ENCODE data around the gene AKR1D1.

Gene AKR1D1

DNA sequence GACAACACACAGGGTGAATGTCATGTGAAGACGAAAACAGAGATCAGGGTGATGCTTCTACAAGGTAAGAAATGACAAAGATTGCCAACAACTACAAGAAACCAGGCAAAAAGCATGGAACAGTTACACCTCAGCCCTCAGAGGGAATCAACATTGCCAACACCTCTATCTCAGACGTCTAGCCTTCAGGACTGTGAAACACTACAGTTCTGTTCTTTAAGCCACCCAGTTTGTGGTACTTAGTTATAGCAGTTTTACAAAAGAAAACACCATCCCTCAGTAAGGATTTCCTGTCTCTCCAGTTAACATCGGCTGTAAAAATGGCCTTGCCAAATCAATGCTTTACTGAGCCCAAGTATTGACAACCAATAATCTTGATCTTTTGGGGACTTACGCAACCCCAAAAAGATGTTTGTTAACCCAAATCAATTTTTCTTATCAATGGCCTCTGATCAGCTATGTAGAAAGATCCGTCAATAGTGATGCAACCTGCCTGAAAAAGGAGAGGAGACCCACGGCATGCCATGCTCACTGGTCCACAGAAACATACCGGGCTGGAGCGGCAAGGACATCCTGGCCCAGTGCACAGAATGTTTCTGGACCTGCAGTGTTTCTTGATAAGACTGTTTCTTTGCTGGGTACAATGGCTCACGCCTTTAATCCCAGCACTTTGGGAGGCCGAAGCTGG, 44.0 kb downstream of the AKR1D1 start:
- TF ChIP-seq, protein P1, sequence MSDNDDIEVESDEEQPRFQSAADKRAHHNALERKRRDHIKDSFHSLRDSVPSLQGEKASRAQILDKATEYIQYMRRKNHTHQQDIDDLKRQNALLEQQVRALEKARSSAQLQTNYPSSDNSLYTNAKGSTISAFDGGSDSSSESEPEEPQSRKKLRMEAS (IDR thresholded peaks at IDR 0.05; ENCODE audit: low read depth, low read length): no peak
- TF ChIP-seq POLR2A (IDR thresholded peaks at IDR 0.05; ENCODE audit: extremely low read depth, insufficient read length) (no peak), MYC (IDR thresholded peaks at IDR 0.05; ENCODE audit: low read depth, low read length) (no peak)
- TF ChIP-seq, protein P2, sequence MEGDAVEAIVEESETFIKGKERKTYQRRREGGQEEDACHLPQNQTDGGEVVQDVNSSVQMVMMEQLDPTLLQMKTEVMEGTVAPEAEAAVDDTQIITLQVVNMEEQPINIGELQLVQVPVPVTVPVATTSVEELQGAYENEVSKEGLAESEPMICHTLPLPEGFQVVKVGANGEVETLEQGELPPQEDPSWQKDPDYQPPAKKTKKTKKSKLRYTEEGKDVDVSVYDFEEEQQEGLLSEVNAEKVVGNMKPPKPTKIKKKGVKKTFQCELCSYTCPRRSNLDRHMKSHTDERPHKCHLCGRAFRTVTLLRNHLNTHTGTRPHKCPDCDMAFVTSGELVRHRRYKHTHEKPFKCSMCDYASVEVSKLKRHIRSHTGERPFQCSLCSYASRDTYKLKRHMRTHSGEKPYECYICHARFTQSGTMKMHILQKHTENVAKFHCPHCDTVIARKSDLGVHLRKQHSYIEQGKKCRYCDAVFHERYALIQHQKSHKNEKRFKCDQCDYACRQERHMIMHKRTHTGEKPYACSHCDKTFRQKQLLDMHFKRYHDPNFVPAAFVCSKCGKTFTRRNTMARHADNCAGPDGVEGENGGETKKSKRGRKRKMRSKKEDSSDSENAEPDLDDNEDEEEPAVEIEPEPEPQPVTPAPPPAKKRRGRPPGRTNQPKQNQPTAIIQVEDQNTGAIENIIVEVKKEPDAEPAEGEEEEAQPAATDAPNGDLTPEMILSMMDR (IDR thresholded peaks at IDR 0.05; ENCODE audit: low read depth, low read length): no peak
- DNase-seq (ENCODE audit: low read depth): no peak
- H3K4me3 ChIP-seq (ENCODE audit: low read depth, low read length): no peak overlapping the region

DNA sequence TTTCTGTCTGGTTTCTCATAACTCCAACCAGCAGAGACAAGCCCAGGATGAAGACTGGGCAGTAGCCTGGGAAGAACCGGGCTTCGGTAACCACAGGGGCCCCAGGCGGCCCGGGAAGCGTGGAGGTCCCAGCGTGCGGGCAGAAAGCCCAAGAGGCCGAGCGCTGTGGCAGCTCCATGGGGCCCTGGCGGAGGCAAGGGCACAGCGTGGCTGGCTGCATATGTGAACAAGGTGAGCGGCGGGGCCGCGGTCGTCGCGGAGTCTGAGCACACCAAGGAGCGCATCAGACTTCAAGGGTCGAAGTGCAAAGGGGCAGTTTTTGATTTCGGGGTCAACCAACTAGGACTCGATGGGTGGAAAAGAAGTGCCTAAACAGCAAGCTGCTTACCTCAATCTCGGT, 45.9 kb downstream of the AKR1D1 start:
- DNase-seq (ENCODE audit: low read depth): no peak
- TF ChIP-seq, protein P1 (IDR thresholded peaks at IDR 0.05; ENCODE audit: low read depth, low read length): no peak
- TF ChIP-seq POLR2A (IDR thresholded peaks at IDR 0.05; ENCODE audit: extremely low read depth, insufficient read length) (no peak), MYC (IDR thresholded peaks at IDR 0.05; ENCODE audit: low read depth, low read length) (no peak)
- TF ChIP-seq, protein P2 (IDR thresholded peaks at IDR 0.05; ENCODE audit: low read depth, low read length): no peak
- no peak overlapping the region for H3K4me3 ChIP-seq (ENCODE audit: low read depth, low read length)

DNA sequence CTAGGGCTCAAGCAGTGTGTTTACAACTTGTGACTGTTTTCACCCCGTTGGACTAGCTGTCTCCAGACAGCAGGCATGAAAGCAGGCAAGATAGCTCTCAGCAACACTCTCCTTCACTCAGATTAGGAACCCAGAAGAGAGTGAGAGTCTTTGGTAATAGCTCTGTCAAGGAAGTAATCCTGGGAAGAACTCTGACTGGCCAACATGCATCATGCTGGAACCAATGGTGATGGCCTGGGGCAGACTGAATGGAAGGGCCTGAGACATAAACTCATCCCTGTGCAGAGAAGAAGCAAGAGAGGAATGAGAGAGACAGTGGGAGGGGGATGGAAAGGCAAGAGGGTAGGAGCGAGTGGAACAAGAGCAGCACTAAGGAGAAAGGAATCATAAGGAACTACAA, 48.9 kb downstream of the AKR1D1 start:
- TF ChIP-seq, protein P2 (IDR thresholded peaks at IDR 0.05; ENCODE audit: low read depth, low read length): no peak
- no peak for TF ChIP-seq POLR2A (IDR thresholded peaks at IDR 0.05; ENCODE audit: extremely low read depth, insufficient read length)
- TF ChIP-seq, protein P1 (IDR thresholded peaks at IDR 0.05; ENCODE audit: low read depth, low read length): no peak
- TF ChIP-seq MYC (IDR thresholded peaks at IDR 0.05; ENCODE audit: low read depth, low read length): no peak
- DNase-seq (ENCODE audit: low read depth): no peak
- H3K4me3 ChIP-seq (ENCODE audit: low read depth, low read length): no peak overlapping the region

DNA sequence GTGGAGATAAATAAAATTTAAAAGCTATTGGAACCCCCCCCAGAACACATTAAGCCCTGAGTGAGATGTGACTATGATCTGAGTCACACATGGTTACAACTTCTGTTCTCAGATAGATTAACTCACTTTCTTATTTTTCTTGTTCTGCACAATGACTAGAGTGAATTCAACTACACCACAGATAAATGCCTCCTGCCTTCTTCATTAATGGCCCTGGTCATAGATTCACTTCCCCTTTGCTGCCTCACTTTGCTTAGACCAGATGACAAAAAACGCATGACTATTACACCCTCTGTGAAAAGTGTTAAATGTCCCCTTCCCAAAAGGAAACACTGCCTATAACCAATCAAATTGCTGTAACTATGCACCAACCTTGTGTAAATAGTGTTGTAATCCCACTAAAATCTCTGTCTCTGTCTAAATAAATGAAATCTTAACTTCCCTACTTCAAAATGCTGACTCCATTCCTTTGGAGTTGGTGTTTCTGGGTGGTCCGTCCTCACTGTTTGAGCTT, 49.4 kb downstream of the AKR1D1 start:
- peak; percentile 49 for DNase-seq (ENCODE audit: low read depth)
- TF ChIP-seq POLR2A (IDR thresholded peaks at IDR 0.05; ENCODE audit: extremely low read depth, insufficient read length): no peak
- TF ChIP-seq MYC (IDR thresholded peaks at IDR 0.05; ENCODE audit: low read depth, low read length): no peak
- TF ChIP-seq, protein P2 (IDR thresholded peaks at IDR 0.05; ENCODE audit: low read depth, low read length): no peak
- TF ChIP-seq, protein P1 (IDR thresholded peaks at IDR 0.05; ENCODE audit: low read depth, low read length): no peak
- no peak overlapping the region for H3K4me3 ChIP-seq (ENCODE audit: low read depth, low read length)

DNA sequence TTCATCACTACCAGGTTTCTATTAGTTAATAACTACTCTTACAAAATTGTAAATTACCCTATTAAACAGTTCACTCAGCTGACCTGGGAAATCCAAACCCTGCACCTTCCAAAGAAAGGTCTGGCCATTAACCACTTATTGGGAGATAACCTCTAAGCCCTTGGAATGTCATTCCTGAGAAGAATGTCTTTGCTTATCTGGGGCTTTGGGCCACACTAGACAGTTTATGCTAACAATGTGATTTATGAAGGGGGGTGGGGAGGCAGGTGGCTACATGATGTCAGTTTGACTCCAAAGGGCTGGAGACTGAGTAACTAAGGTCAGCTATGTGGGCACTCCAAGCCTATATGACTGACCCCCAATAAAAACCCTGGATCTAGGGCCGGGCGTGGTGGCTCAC, 50.7 kb downstream of the AKR1D1 start:
- H3K4me3 ChIP-seq (ENCODE audit: low read depth, low read length): no peak overlapping the region
- DNase-seq (ENCODE audit: low read depth): no peak
- TF ChIP-seq, protein P1 (IDR thresholded peaks at IDR 0.05; ENCODE audit: low read depth, low read length): no peak

DNA sequence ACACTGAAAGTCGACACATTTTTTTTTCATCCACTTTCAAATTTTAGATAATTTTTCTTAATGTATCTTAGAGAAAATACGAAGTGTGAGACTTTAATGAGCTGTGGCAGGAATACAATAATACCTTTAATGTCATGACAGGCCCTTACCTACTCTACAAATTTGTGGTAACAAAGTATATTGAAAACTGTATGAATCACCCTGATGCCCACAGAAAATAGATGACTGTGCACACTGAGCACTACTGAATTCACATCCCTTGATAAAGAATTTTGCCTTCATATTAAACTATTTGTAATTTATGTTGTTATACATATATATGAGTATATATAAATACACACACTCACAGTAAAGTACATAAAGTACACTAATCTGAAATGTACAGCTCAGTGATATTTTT, 51.7 kb downstream of the AKR1D1 start:
- no peak overlapping the region for H3K4me3 ChIP-seq (ENCODE audit: low read depth, low read length)
- no peak for DNase-seq (ENCODE audit: low read depth)
- TF ChIP-seq, protein P1 (IDR thresholded peaks at IDR 0.05; ENCODE audit: low read depth, low read length): no peak
- TF ChIP-seq MYC (IDR thresholded peaks at IDR 0.05; ENCODE audit: low read depth, low read length) (no peak), POLR2A (IDR thresholded peaks at IDR 0.05; ENCODE audit: extremely low read depth, insufficient read length) (no peak)
- TF ChIP-seq, protein P2 (IDR thresholded peaks at IDR 0.05; ENCODE audit: low read depth, low read length): no peak
